A549 treated with dexamethasone at 1 μM for 4 hours (cell line): ENCODE data around the gene FGD4. TPM values are rescaled to one million over a fixed set of nuclear protein-coding genes. Genes with fewer than 3 reads are reported as not detected.

Experiments
- total RNA-seq: library from RNA; stranded (reverse); fragments of 200-300 nt; extraction: Qiagen RNA extraction; gene quantifications from 5 replicates; pipeline ENCODE4 v1.2.3, GENCODE V29; 2022

The FGD4 gene
- 18.6 to 31.4 TPM (median 23.7 TPM) in 5 replicates for total RNA-seq

GRCh38 chr12:32399370-32400113 lies at the start of gene FGD4:
Gene FGD4 (plus strand): TSS chr12:32399558.

DNA sequence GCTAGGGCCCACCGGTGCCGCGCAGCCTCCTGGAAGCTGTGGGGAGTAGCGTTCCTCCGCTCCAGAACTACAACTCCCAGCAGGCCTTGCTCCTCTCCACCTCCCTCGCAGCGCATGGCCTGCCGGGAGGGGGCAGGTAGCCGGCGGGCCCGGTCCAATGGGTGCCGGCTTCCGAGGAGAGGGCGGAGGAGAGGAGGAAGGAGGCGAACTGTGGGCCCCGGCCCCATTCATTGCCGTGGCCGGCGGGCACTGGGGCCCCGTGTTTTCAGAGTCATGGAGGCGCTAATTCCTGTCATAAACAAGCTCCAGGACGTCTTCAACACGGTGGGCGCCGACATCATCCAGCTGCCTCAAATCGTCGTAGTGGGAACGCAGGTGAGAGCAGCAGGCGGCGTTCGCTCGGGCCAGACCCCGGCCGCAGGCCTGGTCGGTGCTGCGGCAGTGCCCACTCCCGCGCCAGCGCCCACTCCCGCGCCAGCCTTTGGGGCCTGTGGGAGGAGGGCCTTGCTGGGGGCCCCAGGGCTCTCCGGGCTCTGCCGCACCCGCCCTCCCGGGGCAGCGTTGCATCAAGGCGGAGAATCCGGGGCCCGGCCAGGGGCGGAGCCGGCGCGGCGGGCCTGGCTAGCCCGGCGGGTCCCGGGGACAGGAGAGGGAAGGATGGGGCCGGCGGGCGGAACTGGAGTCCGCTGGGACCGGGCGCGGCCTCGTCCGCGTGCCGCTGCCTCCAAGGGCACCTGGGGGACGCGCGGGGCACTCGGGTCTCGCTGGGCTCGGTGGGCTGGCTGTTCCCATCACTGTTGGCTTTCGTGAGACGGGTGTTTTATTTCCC lies 279.9 kb downstream of the FGD4 start, which contains the start of gene DNM1L:
TSS of gene DNM1L (plus strand) at position 211 of the 829 bp plus-strand sequence. CDS start at position 274, 63 bp downstream.

